K562 (cell line): ENCODE data around the gene POMGNT1. TPM values are rescaled to one million over a fixed set of nuclear protein-coding genes. Genes with fewer than 3 reads are reported as not detected.

Source experiments
- ATF2 ChIP-seq: sonication (generic); formaldehyde crosslinking; IDR thresholded peaks from 2 replicates; pipeline ENCODE4 v1.8.1; 2022; ENCODE audit warnings: missing genetic modification reagents
- BCLAF1 ChIP-seq, 2 experiments: fragments of 450-650 bp in 1 of 2; IDR thresholded peaks; 2 replicates each; pipeline ENCODE4 v1.6.1; 2011 to 2017; ENCODE audit warnings: low read depth in 2 of 2, antibody characterized with exemption in 1 of 2, borderline replicate concordance in 1 of 2, low read length in 1 of 2, mild to moderate bottlenecking in 1 of 2, mixed read lengths in 1 of 2; ENCODE audit not compliant: control insufficient read depth in 1 of 2
- BRD9 ChIP-seq: fragments of 450-650 bp; IDR thresholded peaks from 2 replicates; pipeline ENCODE4 v1.6.1; 2018; ENCODE audit warnings: low read depth; ENCODE audit not compliant: partially characterized antibody
- CBX3 ChIP-seq, 2 experiments: IDR thresholded peaks; 1 replicate in 1 of 2; 2 replicates in 1 of 2; pipeline ENCODE4 v1.6.1; 2012; ENCODE audit warnings: inconsistent platforms in 2 of 2, low read length in 2 of 2, borderline replicate concordance in 1 of 2, control low read depth in 1 of 2
- COPS2 ChIP-seq: fragments of 450-650 bp; conservative IDR thresholded peaks from 2 replicates; pipeline ENCODE4 v1.6.1; 2016; ENCODE audit warnings: mild to moderate bottlenecking, moderate library complexity
- CXXC5 ChIP-seq: fragments of 250-450 bp; sonication (Bioruptor Pico); IDR thresholded peaks from 2 replicates; pipeline ENCODE4 v1.8.0; 2022; ENCODE audit warnings: inconsistent platforms, mild to moderate bottlenecking, moderate library complexity
- ELF2 ChIP-seq: fragments of 250-450 bp; sonication (Bioruptor Pico); IDR thresholded peaks from 2 replicates; pipeline ENCODE4 v1.5.0; 2021; ENCODE audit warnings: mild to moderate bottlenecking
- MAZ ChIP-seq, 2 experiments: fragments of 450-650 bp in 1 of 2; sonication (generic) in 1 of 2; formaldehyde crosslinking; IDR thresholded peaks in 1 of 2; conservative IDR thresholded peaks in 1 of 2; 2 replicates each; pipeline versions ENCODE4 v1.4.0 to v1.5.0; 2020; ENCODE audit warnings: mild to moderate bottlenecking in 1 of 2, missing genetic modification reagents in 1 of 2
- NEUROD1 ChIP-seq: fragments of 150-350 bp; IDR thresholded peaks from 2 replicates; pipeline ENCODE4 v1.6.1; 2014; ENCODE audit warnings: borderline replicate concordance, low read length, low read depth; ENCODE audit not compliant: partially characterized antibody
- NFIC ChIP-seq: fragments of 450-650 bp; IDR thresholded peaks from 2 replicates; pipeline ENCODE4 v1.6.1; 2017; ENCODE audit warnings: mild to moderate bottlenecking, inconsistent platforms
- NR2C2 ChIP-seq, 2 experiments: fragments of 200-800 bp in 1 of 2; sonication (Bioruptor generic) in 1 of 2; sonication (generic) in 1 of 2; formaldehyde crosslinking in 1 of 2; IDR thresholded peaks; 2 replicates each; pipeline versions ENCODE4 v1.6.1 to v1.8.0; 2016 to 2022; ENCODE audit warnings: mild to moderate bottlenecking in 1 of 2, missing compliant biosample characterization in 1 of 2, missing genetic modification characterization in 1 of 2, missing genetic modification reagents in 1 of 2
- OTX1 ChIP-seq: fragments of 450-650 bp; formaldehyde crosslinking; IDR thresholded peaks from 2 replicates; pipeline ENCODE4 v1.4.0; 2022; ENCODE audit warnings: mild to moderate bottlenecking
- POLR2AphosphoS2 ChIP-seq: IDR thresholded peaks from 2 replicates; pipeline ENCODE4 v1.6.1; 2012; ENCODE audit warnings: low read length, improper control_type of control experiment
- RCOR1 ChIP-seq, 2 experiments: IDR thresholded peaks; 2 replicates each; pipeline ENCODE4 v1.6.1; 2012; ENCODE audit warnings: low read depth in 2 of 2, low read length in 2 of 2, borderline replicate concordance in 1 of 2, improper control_type of control experiment in 1 of 2
- TBL1XR1 ChIP-seq, 2 experiments: IDR thresholded peaks; 2 replicates each; pipeline ENCODE4 v1.6.1; 2012; ENCODE audit warnings: improper control_type of control experiment in 2 of 2, low read length in 2 of 2, mild to moderate bottlenecking in 1 of 2
- TCFL5 ChIP-seq: fragments of 250-450 bp; sonication (Bioruptor Pico); conservative IDR thresholded peaks from 2 replicates; pipeline ENCODE4 v1.6.1; 2021; ENCODE audit warnings: mild to moderate bottlenecking, moderate library complexity, matching md5 sums
- TFAP4 ChIP-seq: sonication (generic); formaldehyde crosslinking; IDR thresholded peaks from 2 replicates; pipeline ENCODE4 v1.8.0; 2022; ENCODE audit warnings: missing genetic modification reagents, mild to moderate bottlenecking, moderate library complexity, borderline replicate concordance
- YY1 ChIP-seq, 3 experiments: IDR thresholded peaks; 2 replicates each; pipeline ENCODE4 v1.6.1; 2011; ENCODE audit warnings: low read length in 2 of 3, mild to moderate bottlenecking in 2 of 3, moderate library complexity in 2 of 3, borderline replicate concordance in 1 of 3, control low read depth in 1 of 3, low read depth in 1 of 3; ENCODE audit not compliant: insufficient read depth in 3 of 3, insufficient replicate concordance in 2 of 3, control insufficient read depth in 1 of 3, insufficient read length in 1 of 3; ENCODE audit errors: extremely low read depth in 1 of 3
- ZNF146 ChIP-seq: IDR thresholded peaks from one replicate; pipeline ENCODE4 v1.6.1; 2018; ENCODE audit warnings: missing compliant biosample characterization; ENCODE audit not compliant: unreplicated experiment
- polyA plus RNA-seq, 8 experiments: library from polyadenylated mRNA; depleted of rRNA in 4 of 8; stranded (reverse) in 5 of 8; unstranded in 3 of 8; fragments of >200 nt; fragmentation: Nextera tagmentation in 2 of 8; fragmentation: Illumina TruSeq in 1 of 8; extraction: Ambion mirVana in 2 of 8; extraction: Trizol in 1 of 8; gene quantifications; 2 replicates each; pipeline versions ENCODE4 v1.2.1 to v1.2.3, GENCODE V29; 2011 to 2014; ENCODE audit warnings: inconsistent platforms in 1 of 8, missing spikeins in 1 of 8
- total RNA-seq, 7 experiments: library from RNA; depleted of rRNA in 6 of 7; stranded (reverse); fragments of >200 nt in 6 of 7; fragmentation: Illumina TruSeq in 2 of 7; extraction: Trizol in 2 of 7; gene quantifications; 2 replicates each; pipeline versions ENCODE4 v1.2.1 to v1.2.3, GENCODE V29; 2011 to 2021; ENCODE audit warnings: low replicate concordance in 1 of 7

POMGNT1 gene
- total and polyA plus RNA-seq, 9 of the 15 experiments (the other 6 are each of a cell fraction or from before 2014, with no cell fraction given), result 14.1 to 58.9 (median 37.8) TPM

DNA sequence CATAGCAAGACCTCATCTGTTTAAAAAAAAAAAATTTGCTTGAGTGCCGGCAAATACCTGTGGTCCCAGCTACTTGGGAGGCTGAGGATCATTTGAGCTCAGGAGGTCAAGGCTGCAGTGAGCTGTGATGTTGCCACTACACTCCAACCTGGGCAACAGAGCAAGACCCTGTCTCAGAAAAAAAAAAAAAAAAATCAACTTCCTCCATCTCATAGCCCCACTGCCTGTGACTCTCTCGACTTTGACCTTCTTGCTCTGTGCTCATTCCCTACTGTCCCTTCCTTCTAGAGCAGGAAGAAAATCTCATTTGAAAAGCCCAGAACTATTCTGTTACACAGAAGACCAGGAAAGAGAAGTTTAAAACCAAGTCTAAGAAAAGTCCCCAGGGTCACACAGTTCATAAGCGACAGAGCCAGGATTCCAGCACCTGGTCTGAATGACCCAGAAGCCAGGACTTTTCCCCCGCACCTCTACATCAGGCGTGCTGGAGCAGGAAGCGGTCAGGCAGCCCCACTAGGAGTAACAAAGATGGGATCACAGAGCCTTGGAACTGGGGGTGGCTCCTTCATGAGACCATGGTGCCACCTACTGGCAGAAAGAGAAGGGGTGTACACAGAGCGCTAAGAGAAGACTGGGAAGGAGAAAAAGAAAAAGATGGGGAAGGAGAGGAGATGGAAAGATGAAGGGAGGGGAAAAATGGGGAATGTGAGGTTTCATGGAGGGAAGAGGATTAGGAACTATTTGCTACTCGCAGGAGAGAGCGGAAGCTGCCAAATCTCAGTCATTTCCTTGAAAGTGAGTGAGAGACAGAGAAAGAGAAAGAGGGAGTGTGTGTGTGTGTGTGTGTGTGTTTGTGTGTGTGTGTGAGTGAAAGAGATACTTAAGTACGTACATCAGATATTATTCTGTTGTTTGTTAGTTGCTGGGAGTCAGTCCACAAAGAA lies 18.8 kb downstream of the POMGNT1 start (continued):
- TF ChIP-seq ZNF146 (CRISPR knock-in tag), result no peak
- TF ChIP-seq NEUROD1, result no peak
- TF ChIP-seq BRD9, result peak; percentile 84
- no peak for TF ChIP-seq ELF2 (CRISPR knock-in tag)
- no peak for TF ChIP-seq COPS2
- TF ChIP-seq NR2C2 (CRISPR knock-in tag; IDR thresholded peaks at IDR 0.05), result no peak
- TF ChIP-seq NR2C2 (tag; IDR thresholded peaks at IDR 0.05), result no peak
- peak in 1 of 2 experiments; percentile 57; a peak in 2 of 4 replicates for TF ChIP-seq TBL1XR1 (IDR thresholded peaks at IDR 0.05; ENCODE audit: low read length in 2 of 2)
- peak in 1 of 2 experiments; percentile 79; a peak in 2 of 4 replicates for TF ChIP-seq RCOR1 (IDR thresholded peaks at IDR 0.05; ENCODE audit: borderline replicate concordance in 1 of 2, low read depth in 2 of 2, low read length in 2 of 2)
- no peak for TF ChIP-seq POLR2AphosphoS2
- no peak for TF ChIP-seq TCFL5
- TF ChIP-seq TFAP4 (CRISPR knock-in tag), result peak; percentile 26; the same call in 1 of the 2 replicates
- TF ChIP-seq YY1 (IDR thresholded peaks at IDR 0.05; ENCODE audit: borderline replicate concordance in 1 of 3, control insufficient read depth in 1 of 3, extremely low read depth in 1 of 3, insufficient read depth in 3 of 3, insufficient read length in 1 of 3, insufficient replicate concordance in 2 of 3, low read depth in 1 of 3, low read length in 2 of 3), result peak in 1 of 3 experiments; percentile 64
- TF ChIP-seq BCLAF1 (IDR thresholded peaks at IDR 0.05; ENCODE audit: borderline replicate concordance in 1 of 2, control insufficient read depth in 1 of 2, low read depth in 2 of 2, low read length in 1 of 2), result 0 out of 4 replicates have a peak, but pooled peaks of 1 of the 2 experiments have one; percentile 64
- TF ChIP-seq MAZ (CRISPR knock-in tag; conservative IDR thresholded peaks at IDR 0.05 in 1 of 2, IDR thresholded peaks at IDR 0.05 in 1 of 2), result peak; percentile 65 to 84; a peak in 3 of 4 replicates
- no peak for TF ChIP-seq ATF2 (CRISPR knock-in tag)
- 0 out of 3 replicates have a peak, but pooled peaks of 1 of the 2 experiments have one; percentile 28 for TF ChIP-seq CBX3 (IDR thresholded peaks at IDR 0.05; ENCODE audit: borderline replicate concordance in 1 of 2, low read length in 2 of 2)
- TF ChIP-seq NFIC, result peak; percentile 11; the same call in 1 of the 2 replicates
- 0 out of 2 replicates have a peak, but pooled peaks have one; percentile 22 for TF ChIP-seq CXXC5 (CRISPR knock-in tag)
- TF ChIP-seq OTX1, result peak; percentile 96
